DND-41 (cell line): ENCODE results near the gene DPH1.

Source experiments
- EZH2 ChIP-seq: IDR thresholded peaks from 3 replicates; pipeline ENCODE4 v1.6.1; 2012; ENCODE audit warnings: borderline replicate concordance, low read depth, mild to moderate bottlenecking, moderate library complexity, low read length, inconsistent platforms; ENCODE audit not compliant: severe bottlenecking
- TF ChIP-seq, protein P1 (sequence below): IDR thresholded peaks from 2 replicates; pipeline ENCODE4 v1.5.1; 2012; ENCODE audit warnings: borderline replicate concordance, low read length, moderate library complexity, mild to moderate bottlenecking; ENCODE audit not compliant: poor library complexity, severe bottlenecking; ENCODE audit errors: extremely low read depth

DNA sequence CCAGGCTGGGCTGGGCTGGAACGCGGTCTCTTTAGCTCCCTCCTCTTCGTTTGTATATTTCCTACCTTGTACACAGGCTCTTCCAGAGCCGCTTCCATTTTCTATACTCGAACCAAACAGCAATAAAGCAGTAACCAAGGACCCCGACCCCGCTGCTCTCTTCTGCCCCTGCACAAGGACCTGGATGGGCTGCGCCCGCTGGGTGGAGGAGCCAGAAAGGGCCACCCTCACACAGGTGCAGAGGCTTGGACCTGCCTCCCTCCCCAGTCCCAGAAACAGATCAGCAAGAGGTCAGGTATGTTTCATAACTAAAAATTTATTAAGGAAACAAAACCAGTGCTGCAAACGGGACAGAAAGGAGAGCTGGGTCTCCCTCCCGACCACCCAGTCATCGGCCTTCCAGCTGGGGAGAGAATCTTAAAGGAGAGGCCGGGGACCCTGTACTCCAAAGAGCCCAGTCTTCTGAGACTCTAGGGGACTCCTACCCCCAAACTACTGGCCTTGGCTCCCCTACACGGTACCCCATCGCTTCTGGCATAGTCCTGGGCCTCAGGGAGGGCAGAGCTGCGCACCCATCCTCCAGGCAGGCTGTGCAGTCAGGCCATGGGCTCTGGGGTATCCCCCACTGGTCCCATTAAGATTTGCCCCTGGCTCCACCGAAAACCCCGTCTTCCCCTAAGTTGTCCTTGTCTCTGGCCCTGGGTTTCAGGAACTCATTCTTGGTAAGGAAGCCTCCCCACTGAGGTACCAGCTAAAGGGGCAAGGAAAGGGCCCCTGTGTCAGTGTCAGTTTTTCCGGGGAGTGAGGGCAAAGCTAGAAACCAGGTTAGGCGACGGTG, 29.8 kb downstream of the DPH1 start:
- TF ChIP-seq, protein P1, sequence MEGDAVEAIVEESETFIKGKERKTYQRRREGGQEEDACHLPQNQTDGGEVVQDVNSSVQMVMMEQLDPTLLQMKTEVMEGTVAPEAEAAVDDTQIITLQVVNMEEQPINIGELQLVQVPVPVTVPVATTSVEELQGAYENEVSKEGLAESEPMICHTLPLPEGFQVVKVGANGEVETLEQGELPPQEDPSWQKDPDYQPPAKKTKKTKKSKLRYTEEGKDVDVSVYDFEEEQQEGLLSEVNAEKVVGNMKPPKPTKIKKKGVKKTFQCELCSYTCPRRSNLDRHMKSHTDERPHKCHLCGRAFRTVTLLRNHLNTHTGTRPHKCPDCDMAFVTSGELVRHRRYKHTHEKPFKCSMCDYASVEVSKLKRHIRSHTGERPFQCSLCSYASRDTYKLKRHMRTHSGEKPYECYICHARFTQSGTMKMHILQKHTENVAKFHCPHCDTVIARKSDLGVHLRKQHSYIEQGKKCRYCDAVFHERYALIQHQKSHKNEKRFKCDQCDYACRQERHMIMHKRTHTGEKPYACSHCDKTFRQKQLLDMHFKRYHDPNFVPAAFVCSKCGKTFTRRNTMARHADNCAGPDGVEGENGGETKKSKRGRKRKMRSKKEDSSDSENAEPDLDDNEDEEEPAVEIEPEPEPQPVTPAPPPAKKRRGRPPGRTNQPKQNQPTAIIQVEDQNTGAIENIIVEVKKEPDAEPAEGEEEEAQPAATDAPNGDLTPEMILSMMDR, result no peak
- no peak for TF ChIP-seq EZH2
